ENCODE results near the gene SH2D5.

Gene SH2D5

DNA sequence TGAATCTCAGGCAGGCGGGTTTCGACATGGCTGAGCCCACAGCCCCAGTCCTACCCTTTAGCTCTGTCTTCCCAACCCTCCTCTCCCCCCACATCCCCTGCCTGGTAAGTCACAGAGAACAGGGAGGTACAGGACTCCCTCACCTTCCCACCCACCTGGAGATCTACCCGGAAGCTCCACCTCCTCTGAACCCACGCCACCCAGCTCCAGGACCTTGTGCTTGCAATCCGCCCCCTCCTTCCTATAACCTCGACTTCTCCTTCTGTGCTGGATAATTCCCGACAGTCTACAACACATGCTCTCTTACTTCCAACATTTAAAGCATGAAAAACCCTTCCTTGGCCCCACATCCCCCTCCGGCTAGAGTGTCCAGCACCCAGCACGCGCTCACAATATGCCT lies 37.0 kb downstream of the SH2D5 start:
- Histone ChIP-seq H3K27ac (ENCODE audit: insufficient read depth, low read length, poor library complexity, severe bottlenecking) (no peak overlapping the region), H3K4me1 (ENCODE audit: control insufficient read depth, insufficient read depth, low read length, poor library complexity, severe bottlenecking) (peaks cover 6% of the 10 kb centered on the region), H3K4me3 (ENCODE audit: insufficient read depth, low read depth, low read length, poor library complexity, severe bottlenecking) (no peak overlapping the region), H3K27me3 (replicated peaks; ENCODE audit: control insufficient read depth, insufficient read depth, low read length, poor library complexity, severe bottlenecking) (no peaks in the 10 kb centered on the region), H3K36me3 (ENCODE audit: control insufficient read depth, insufficient read depth, low read length) (no peaks in the 10 kb centered on the region), H3K9me3 (ENCODE audit: control insufficient read depth, low read length) (no peaks in the 10 kb centered on the region)
- no peak for DNase-seq

DNA sequence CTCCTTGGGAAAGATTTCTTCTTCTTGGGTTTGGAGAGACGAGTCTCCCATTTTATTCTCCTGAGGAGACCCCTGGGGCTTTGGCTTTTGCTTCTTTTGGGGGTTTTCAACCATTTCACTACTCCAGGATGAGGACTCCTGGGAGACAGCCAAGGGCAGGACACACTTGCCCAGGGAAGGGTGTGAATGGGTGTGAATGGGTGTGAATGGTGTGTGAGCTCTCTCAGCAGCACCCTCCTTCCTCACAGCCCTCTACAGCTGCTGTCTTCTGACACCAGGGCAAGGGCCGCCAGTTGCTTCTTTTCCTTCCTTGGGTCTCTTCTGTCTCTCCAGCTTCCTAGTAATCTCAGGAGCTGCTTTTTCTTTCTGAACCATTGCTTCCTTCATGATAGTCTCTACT lies 38.9 kb downstream of the SH2D5 start:
- peaks cover 6% of the 10 kb centered on the region for H3K4me1 ChIP-seq (ENCODE audit: control insufficient read depth, insufficient read depth, low read length, poor library complexity, severe bottlenecking)
- no peaks in the 10 kb centered on the region for H3K36me3 ChIP-seq (ENCODE audit: control insufficient read depth, insufficient read depth, low read length)
- no peak overlapping the region for H3K4me3 ChIP-seq (ENCODE audit: insufficient read depth, low read depth, low read length, poor library complexity, severe bottlenecking)
- no peaks in the 10 kb centered on the region for H3K9me3 ChIP-seq (ENCODE audit: control insufficient read depth, low read length)
- no peak for DNase-seq
- no peak overlapping the region for H3K27ac ChIP-seq (ENCODE audit: insufficient read depth, low read length, poor library complexity, severe bottlenecking)
- no peaks in the 10 kb centered on the region for H3K27me3 ChIP-seq (replicated peaks; ENCODE audit: control insufficient read depth, insufficient read depth, low read length, poor library complexity, severe bottlenecking)

DNA sequence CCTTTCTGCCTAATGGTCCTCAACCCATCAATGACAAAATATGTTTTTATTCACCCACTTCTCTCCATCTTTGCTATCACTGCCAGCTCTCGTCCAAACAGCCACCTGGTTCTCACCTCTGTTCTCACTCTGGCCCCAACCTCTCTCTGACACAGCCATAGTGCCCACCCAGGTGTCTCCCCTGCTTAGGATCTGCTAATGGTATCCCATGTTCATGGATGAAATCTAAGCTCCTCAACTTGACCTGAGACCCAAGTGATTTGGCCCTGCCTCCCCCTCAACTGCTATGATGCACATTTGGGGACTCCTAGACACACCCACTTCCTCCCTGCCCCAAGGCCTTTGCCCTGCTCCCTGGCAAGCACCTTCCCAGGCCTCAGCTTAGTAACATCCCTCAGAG lies 40.6 kb downstream of the SH2D5 start:
- Histone ChIP-seq H3K9me3 (ENCODE audit: control insufficient read depth, low read length) (no peaks in the 10 kb centered on the region), H3K36me3 (ENCODE audit: control insufficient read depth, insufficient read depth, low read length) (no peaks in the 10 kb centered on the region), H3K4me3 (ENCODE audit: insufficient read depth, low read depth, low read length, poor library complexity, severe bottlenecking) (no peak overlapping the region), H3K27ac (ENCODE audit: insufficient read depth, low read length, poor library complexity, severe bottlenecking) (no peak overlapping the region), H3K27me3 (replicated peaks; ENCODE audit: control insufficient read depth, insufficient read depth, low read length, poor library complexity, severe bottlenecking) (no peaks in the 10 kb centered on the region), H3K4me1 (ENCODE audit: control insufficient read depth, insufficient read depth, low read length, poor library complexity, severe bottlenecking) (peaks cover 6% of the 10 kb centered on the region)
- DNase-seq, result no peak

DNA sequence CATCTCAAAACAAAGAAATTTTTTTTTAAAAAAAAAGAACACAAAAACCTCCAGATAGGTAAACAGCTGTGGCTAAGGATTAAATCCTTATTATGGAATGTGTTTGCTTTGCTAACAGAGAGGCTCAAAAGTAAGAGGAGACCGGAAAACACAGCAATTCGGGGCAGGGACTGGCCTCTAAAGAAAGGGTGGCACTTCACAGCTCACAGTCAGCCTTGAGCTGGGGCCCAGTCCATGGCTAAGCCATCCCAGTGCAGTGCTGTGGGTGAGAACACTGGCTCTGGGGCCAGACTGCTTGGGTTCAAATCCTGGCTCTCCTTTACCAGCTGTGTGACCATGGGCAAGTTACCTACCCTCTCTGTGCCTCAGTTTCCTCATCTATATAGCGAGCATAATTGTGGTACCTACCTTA lies 42.9 kb downstream of the SH2D5 start:
- Histone ChIP-seq H3K4me3 (ENCODE audit: insufficient read depth, low read depth, low read length, poor library complexity, severe bottlenecking) (no peak overlapping the region), H3K36me3 (ENCODE audit: control insufficient read depth, insufficient read depth, low read length) (no peaks in the 10 kb centered on the region), H3K4me1 (ENCODE audit: control insufficient read depth, insufficient read depth, low read length, poor library complexity, severe bottlenecking) (no peaks in the 10 kb centered on the region), H3K27me3 (replicated peaks; ENCODE audit: control insufficient read depth, insufficient read depth, low read length, poor library complexity, severe bottlenecking) (no peaks in the 10 kb centered on the region), H3K27ac (ENCODE audit: insufficient read depth, low read length, poor library complexity, severe bottlenecking) (no peak overlapping the region), H3K9me3 (ENCODE audit: control insufficient read depth, low read length) (no peaks in the 10 kb centered on the region)
- DNase-seq, result no peak

DNA sequence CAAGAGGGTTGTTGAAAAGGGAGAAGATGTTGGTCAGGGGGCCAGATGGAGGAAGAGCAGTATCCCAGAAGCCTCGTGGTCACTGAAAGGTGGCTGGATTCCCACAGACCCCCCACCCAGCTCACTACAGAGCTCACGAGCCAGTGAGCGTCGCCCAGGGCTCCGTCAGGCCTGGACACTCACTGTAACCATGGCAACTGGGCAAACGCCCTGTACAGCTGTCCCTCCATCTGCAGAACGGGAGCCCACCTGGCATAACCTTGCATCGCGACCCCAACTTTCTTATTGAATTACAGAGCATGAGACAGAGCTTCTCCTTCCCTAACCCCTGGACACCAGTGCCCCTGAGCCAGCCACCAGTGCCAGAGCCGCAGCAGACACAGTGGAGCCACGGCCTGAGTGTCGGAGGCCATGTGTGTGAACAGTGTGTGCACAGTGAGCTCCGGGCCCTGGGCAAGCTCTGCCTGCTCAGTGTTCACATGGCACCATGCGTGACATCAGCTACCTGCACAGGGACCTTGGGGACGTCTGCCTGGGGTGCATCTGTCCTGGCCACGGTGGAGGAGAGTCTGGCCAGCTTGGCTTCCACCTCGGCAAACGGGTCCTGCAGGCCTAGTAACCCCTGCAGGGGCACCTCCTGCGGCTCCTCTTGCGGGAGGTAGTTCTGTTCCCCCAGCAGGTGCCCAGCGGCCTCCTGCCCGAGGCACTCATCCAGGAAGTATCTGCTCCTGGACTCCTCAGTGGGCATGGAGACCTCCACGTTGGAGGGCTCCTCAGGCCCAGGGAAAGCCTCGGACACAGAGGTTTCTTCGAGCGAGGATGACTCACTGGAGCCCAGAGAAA lies 45.4 kb downstream of the SH2D5 start:
- DNase-seq, result no peak
- Histone ChIP-seq H3K27ac (ENCODE audit: insufficient read depth, low read length, poor library complexity, severe bottlenecking) (no peak overlapping the region), H3K4me3 (ENCODE audit: insufficient read depth, low read depth, low read length, poor library complexity, severe bottlenecking) (no peak overlapping the region), H3K27me3 (replicated peaks; ENCODE audit: control insufficient read depth, insufficient read depth, low read length, poor library complexity, severe bottlenecking) (no peaks in the 10 kb centered on the region), H3K9me3 (ENCODE audit: control insufficient read depth, low read length) (no peaks in the 10 kb centered on the region), H3K36me3 (ENCODE audit: control insufficient read depth, insufficient read depth, low read length) (no peaks in the 10 kb centered on the region), H3K4me1 (ENCODE audit: control insufficient read depth, insufficient read depth, low read length, poor library complexity, severe bottlenecking) (no peaks in the 10 kb centered on the region)

- DNase-seq, result no peak
- no peaks in the 10 kb centered on the region for H3K4me1 ChIP-seq (ENCODE audit: control insufficient read depth, insufficient read depth, low read length, poor library complexity, severe bottlenecking)
- H3K27me3 ChIP-seq (replicated peaks; ENCODE audit: control insufficient read depth, insufficient read depth, low read length, poor library complexity, severe bottlenecking), result no peaks in the 10 kb centered on the region
- H3K36me3 ChIP-seq (ENCODE audit: control insufficient read depth, insufficient read depth, low read length), result no peaks in the 10 kb centered on the region
- no peaks in the 10 kb centered on the region for H3K9me3 ChIP-seq (ENCODE audit: control insufficient read depth, low read length)
- no peak overlapping the region for H3K27ac ChIP-seq (ENCODE audit: insufficient read depth, low read length, poor library complexity, severe bottlenecking)
- no peak overlapping the region for H3K4me3 ChIP-seq (ENCODE audit: insufficient read depth, low read depth, low read length, poor library complexity, severe bottlenecking)
These were observed 46.8 kb downstream of the SH2D5 start for GRCh38 chr1:20685741-20686140.

DNA sequence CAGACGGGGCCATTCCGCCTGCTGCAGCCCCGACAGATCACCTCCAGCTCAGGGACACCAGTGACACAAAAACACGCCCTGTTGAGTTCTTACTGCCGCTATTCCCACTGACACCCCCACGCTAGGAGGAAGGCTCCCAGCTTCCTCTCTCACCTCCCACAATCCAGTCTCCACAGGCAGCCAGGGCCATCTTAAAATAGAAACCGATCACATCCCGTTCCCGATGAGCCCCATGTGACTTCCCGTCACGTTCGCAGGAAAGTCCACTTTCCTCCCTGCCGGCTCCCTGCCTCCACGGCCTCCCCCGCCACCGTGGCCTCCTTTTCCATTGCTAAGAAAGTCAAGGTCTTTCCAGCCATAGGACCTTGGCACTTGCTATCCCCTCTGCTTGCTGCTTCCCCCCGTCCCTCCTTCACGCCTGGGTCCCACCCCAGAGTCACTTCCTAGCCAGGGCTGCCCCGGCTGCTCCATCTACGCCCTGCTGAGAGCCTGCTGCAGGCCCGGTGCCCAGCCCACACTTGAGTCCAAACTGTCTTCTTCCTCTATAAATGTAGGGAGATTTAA lies 47.3 kb downstream of the SH2D5 start:
- Histone ChIP-seq H3K27ac (ENCODE audit: insufficient read depth, low read length, poor library complexity, severe bottlenecking) (no peak overlapping the region), H3K27me3 (replicated peaks; ENCODE audit: control insufficient read depth, insufficient read depth, low read length, poor library complexity, severe bottlenecking) (no peaks in the 10 kb centered on the region), H3K4me3 (ENCODE audit: insufficient read depth, low read depth, low read length, poor library complexity, severe bottlenecking) (no peak overlapping the region), H3K4me1 (ENCODE audit: control insufficient read depth, insufficient read depth, low read length, poor library complexity, severe bottlenecking) (no peaks in the 10 kb centered on the region), H3K9me3 (ENCODE audit: control insufficient read depth, low read length) (no peaks in the 10 kb centered on the region), H3K36me3 (ENCODE audit: control insufficient read depth, insufficient read depth, low read length) (no peaks in the 10 kb centered on the region)
- DNase-seq, result no peak

DNA sequence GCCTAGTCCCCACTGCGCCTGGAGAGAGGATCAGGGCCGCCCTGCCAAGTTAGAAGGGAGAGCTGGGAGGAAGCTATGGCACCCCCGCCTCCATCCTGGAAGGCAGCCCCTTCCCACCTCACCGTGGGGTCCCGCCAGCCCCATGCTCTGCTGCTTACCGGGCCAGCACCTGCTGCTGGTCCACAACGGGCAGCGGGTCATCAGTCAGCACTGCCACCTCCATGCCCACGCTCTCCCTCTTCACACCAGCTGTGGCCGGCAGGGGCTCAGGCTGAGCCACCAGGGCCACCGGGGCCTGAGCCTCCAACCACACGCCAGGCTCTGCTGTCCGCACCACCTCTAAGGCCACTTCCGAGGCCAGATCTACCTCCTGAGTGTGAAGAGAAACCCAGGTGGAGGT lies 47.9 kb downstream of the SH2D5 start:
- DNase-seq, result no peak
- no peaks in the 10 kb centered on the region for H3K27me3 ChIP-seq (replicated peaks; ENCODE audit: control insufficient read depth, insufficient read depth, low read length, poor library complexity, severe bottlenecking)
- no peaks in the 10 kb centered on the region for H3K9me3 ChIP-seq (ENCODE audit: control insufficient read depth, low read length)
- H3K4me3 ChIP-seq (ENCODE audit: insufficient read depth, low read depth, low read length, poor library complexity, severe bottlenecking), result no peak overlapping the region
- no peaks in the 10 kb centered on the region for H3K36me3 ChIP-seq (ENCODE audit: control insufficient read depth, insufficient read depth, low read length)
- H3K27ac ChIP-seq (ENCODE audit: insufficient read depth, low read length, poor library complexity, severe bottlenecking), result no peak overlapping the region
- H3K4me1 ChIP-seq (ENCODE audit: control insufficient read depth, insufficient read depth, low read length, poor library complexity, severe bottlenecking), result no peaks in the 10 kb centered on the region

GRCh38 chr1:20684050-20684620 lies 48.4 kb downstream of the SH2D5 start:
- H3K27me3 ChIP-seq (replicated peaks; ENCODE audit: control insufficient read depth, insufficient read depth, low read length, poor library complexity, severe bottlenecking), result no peaks in the 10 kb centered on the region
- H3K27ac ChIP-seq (ENCODE audit: insufficient read depth, low read length, poor library complexity, severe bottlenecking), result no peak overlapping the region
- H3K9me3 ChIP-seq (ENCODE audit: control insufficient read depth, low read length), result no peaks in the 10 kb centered on the region
- H3K4me1 ChIP-seq (ENCODE audit: control insufficient read depth, insufficient read depth, low read length, poor library complexity, severe bottlenecking), result no peaks in the 10 kb centered on the region
- no peaks in the 10 kb centered on the region for H3K36me3 ChIP-seq (ENCODE audit: control insufficient read depth, insufficient read depth, low read length)
- no peak for DNase-seq
- no peak overlapping the region for H3K4me3 ChIP-seq (ENCODE audit: insufficient read depth, low read depth, low read length, poor library complexity, severe bottlenecking)

DNA sequence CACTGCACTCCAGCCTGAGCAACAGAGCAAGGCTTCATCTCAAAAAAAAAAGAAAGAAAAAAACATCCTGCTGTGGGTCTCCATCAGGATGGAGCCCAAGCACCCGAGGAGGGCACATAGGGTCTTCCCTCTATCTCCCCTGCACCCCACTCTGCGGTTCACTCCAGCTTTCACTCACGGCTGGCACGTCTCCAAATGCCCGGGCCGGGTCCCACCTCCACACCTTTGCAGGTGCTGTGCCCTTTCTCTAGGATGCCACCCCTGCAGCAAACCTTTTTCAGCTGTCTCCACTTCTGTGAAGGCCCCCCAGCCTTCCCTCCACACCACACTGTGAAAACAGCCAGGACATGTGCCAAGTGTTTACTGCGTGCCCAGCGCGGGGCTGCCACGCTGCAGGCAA lies 48.9 kb downstream of the SH2D5 start:
- Histone ChIP-seq H3K27me3 (replicated peaks; ENCODE audit: control insufficient read depth, insufficient read depth, low read length, poor library complexity, severe bottlenecking) (no peaks in the 10 kb centered on the region), H3K27ac (ENCODE audit: insufficient read depth, low read length, poor library complexity, severe bottlenecking) (no peak overlapping the region), H3K4me3 (ENCODE audit: insufficient read depth, low read depth, low read length, poor library complexity, severe bottlenecking) (no peak overlapping the region), H3K4me1 (ENCODE audit: control insufficient read depth, insufficient read depth, low read length, poor library complexity, severe bottlenecking) (no peaks in the 10 kb centered on the region), H3K36me3 (ENCODE audit: control insufficient read depth, insufficient read depth, low read length) (no peaks in the 10 kb centered on the region), H3K9me3 (ENCODE audit: control insufficient read depth, low read length) (no peaks in the 10 kb centered on the region)
- no peak for DNase-seq

All from effector memory CD4-positive, alpha-beta T cell (primary cell).